A549 (cell line): ENCODE data around the gene CCDC88B.

Source experiments
- CHD4 ChIP-seq: fragments of 200-600 bp; sonication (generic); IDR thresholded peaks from 2 replicates; pipeline ENCODE4 v1.6.1; 2016; ENCODE audit warnings: antibody characterized with exemption, mild to moderate bottlenecking, borderline replicate concordance
- CTCF ChIP-seq: fragments of >200 bp; sonication (Bioruptor Twin); formaldehyde crosslinking; IDR thresholded peaks from 3 replicates; pipeline ENCODE4 v1.5.1; 2016
- ELK1 ChIP-seq: fragments of 150-350 bp; IDR thresholded peaks from 2 replicates; pipeline ENCODE4 v1.6.1; 2014; ENCODE audit warnings: low read depth, mild to moderate bottlenecking, low read length
- ESRRA ChIP-seq: fragments of 150-350 bp; IDR thresholded peaks from 2 replicates; pipeline ENCODE4 v1.6.1; 2014; ENCODE audit warnings: mild to moderate bottlenecking, low read length, borderline replicate concordance
- KDM1A ChIP-seq: fragments of 200-600 bp; sonication (generic); IDR thresholded peaks from 2 replicates; pipeline ENCODE4 v1.6.1; 2016; ENCODE audit warnings: low read depth, mild to moderate bottlenecking
- KDM5A ChIP-seq: fragments of 200-600 bp; sonication (generic); IDR thresholded peaks from 2 replicates; pipeline ENCODE4 v1.6.1; 2016; ENCODE audit warnings: antibody characterized with exemption, mild to moderate bottlenecking
- MYC ChIP-seq: IDR thresholded peaks from 2 replicates; pipeline ENCODE4 v1.6.1; 2012; ENCODE audit warnings: mild to moderate bottlenecking, inconsistent platforms, low read length, improper control_type of control experiment, borderline replicate concordance
- POLR2A ChIP-seq: IDR thresholded peaks from 2 replicates; pipeline ENCODE4 v1.6.1; 2012; ENCODE audit warnings: mild to moderate bottlenecking, low read length
- ZNF302 ChIP-seq: fragments of 250-450 bp; sonication (Bioruptor Pico); IDR thresholded peaks from 2 replicates; pipeline ENCODE4 v1.9.0; 2021; ENCODE audit warnings: inconsistent platforms, mild to moderate bottlenecking, moderate library complexity

GRCh38 chr11:64312947-64313346, 27.1 kb upstream of the CCDC88B start:
- TF ChIP-seq CTCF, result no peak
- TF ChIP-seq ZNF302 (CRISPR knock-in tag), result no peak
- no peak for TF ChIP-seq POLR2A
- TF ChIP-seq CHD4, result no peak
- no peak for TF ChIP-seq ELK1
- TF ChIP-seq KDM1A, result no peak
- no peak for TF ChIP-seq MYC
- TF ChIP-seq ESRRA, result no peak
- no peak for TF ChIP-seq KDM5A
